Neural cell (in vitro differentiated cells): ENCODE results near the gene CMYA5. TPM values are rescaled to one million over a fixed set of nuclear protein-coding genes. Genes with fewer than 3 reads are reported as not detected.

Source experiments
- H2AFZ ChIP-seq: fragments of 200-600, 300-800 bp; sonication (generic), shearing (Covaris generic); 2 replicates; pipeline ENCODE4 v1.6.0; 2014; ENCODE audit warnings: low read depth, mild to moderate bottlenecking, antibody characterized with exemption, low read length, moderate library complexity
- H3F3A ChIP-seq: fragments of 200-600 bp; shearing (Covaris generic); 2 replicates; pipeline ENCODE4 v1.6.1; 2016; ENCODE audit warnings: mild to moderate bottlenecking, moderate library complexity, mixed read lengths, antibody characterized with exemption, low read length; ENCODE audit not compliant: insufficient read depth, poor library complexity, severe bottlenecking
- H3K27ac ChIP-seq: fragments of 200-600, 300-800 bp; sonication (generic), shearing (Covaris generic); 2 replicates; pipeline ENCODE4 v1.5.1; 2014; ENCODE audit warnings: mild to moderate bottlenecking, low read length, moderate library complexity
- H3K27me3 ChIP-seq: fragments of 300-800, 200-600 bp; sonication (generic), shearing (Covaris generic); 2 replicates; pipeline ENCODE4 v1.6.0; 2014; ENCODE audit warnings: mild to moderate bottlenecking, low read depth, low read length, moderate library complexity; ENCODE audit not compliant: insufficient read depth
- H3K36me3 ChIP-seq: fragments of 300-800, 200-600 bp; sonication (generic), shearing (Covaris generic); 2 replicates; pipeline ENCODE4 v1.5.1; 2014; ENCODE audit warnings: mild to moderate bottlenecking, antibody characterized with exemption, low read length, moderate library complexity; ENCODE audit not compliant: insufficient read depth
- H3K4me2 ChIP-seq: fragments of 300-800, 200-600 bp; sonication (generic), shearing (Covaris generic); 2 replicates; pipeline ENCODE4 v1.6.0; 2014; ENCODE audit warnings: mild to moderate bottlenecking, low read length
- H3K4me3 ChIP-seq: fragments of 300-800, 200-600 bp; sonication (generic), shearing (Covaris generic); 2 replicates; pipeline ENCODE4 v1.5.1; 2014; ENCODE audit warnings: mild to moderate bottlenecking, low read length, moderate library complexity
- H3K79me2 ChIP-seq: fragments of 200-600 bp; shearing (Covaris generic); replicated peaks from 2 replicates; pipeline ENCODE4 v1.6.0; 2014; ENCODE audit warnings: mild to moderate bottlenecking, low read length, moderate library complexity; ENCODE audit not compliant: insufficient read depth
- H3K9ac ChIP-seq: fragments of 300-800, 200-600 bp; sonication (generic), shearing (Covaris generic); 2 replicates; pipeline ENCODE4 v1.6.1; 2016; ENCODE audit warnings: mild to moderate bottlenecking, low read length, mixed read lengths
- H3K9me2 ChIP-seq: fragments of 200-600 bp; shearing (Covaris generic); 2 replicates; pipeline ENCODE4 v1.6.1; 2016; ENCODE audit warnings: mild to moderate bottlenecking, low read length, mixed read lengths; ENCODE audit not compliant: insufficient read depth
- H3K9me3 ChIP-seq: fragments of 200-600, 300-800 bp; sonication (generic), shearing (Covaris generic); 2 replicates; pipeline ENCODE4 v1.6.1; 2016; ENCODE audit warnings: mild to moderate bottlenecking, mixed run types, low read length, moderate library complexity, mixed read lengths
- H4K20me1 ChIP-seq: fragments of 200-600 bp; shearing (Covaris generic); 2 replicates; pipeline ENCODE4 v1.6.1; 2016; ENCODE audit warnings: mild to moderate bottlenecking, mixed run types; ENCODE audit not compliant: insufficient read depth
- CTCF ChIP-seq: fragments of 450-650 bp; IDR thresholded peaks from 2 replicates; pipeline ENCODE4 v1.5.1; 2014; ENCODE audit warnings: antibody characterized with exemption, mild to moderate bottlenecking, moderate library complexity; ENCODE audit not compliant: poor library complexity, severe bottlenecking
- EP300 ChIP-seq: fragments of 450-650 bp; conservative IDR thresholded peaks from 2 replicates; pipeline ENCODE4 v1.6.1; 2014; ENCODE audit warnings: antibody characterized with exemption, mild to moderate bottlenecking, moderate library complexity; ENCODE audit not compliant: poor library complexity, severe bottlenecking
- EZH2 ChIP-seq: fragments of 200-600, 300-800 bp; shearing (Covaris generic), sonication (generic); IDR thresholded peaks from 2 replicates; pipeline ENCODE4 v1.6.1; 2014; ENCODE audit warnings: antibody characterized with exemption, low read length, borderline replicate concordance, mild to moderate bottlenecking; ENCODE audit not compliant: insufficient read depth, poor library complexity, severe bottlenecking
- MXI1 ChIP-seq: fragments of 450-650 bp; conservative IDR thresholded peaks from 2 replicates; pipeline ENCODE4 v1.6.1; 2014; ENCODE audit warnings: antibody characterized with exemption, mild to moderate bottlenecking; ENCODE audit not compliant: poor library complexity, severe bottlenecking
- POLR2AphosphoS5 ChIP-seq: IDR thresholded peaks from 2 replicates; pipeline ENCODE4 v1.6.1; 2012
- RAD21 ChIP-seq: fragments of 450-650 bp; conservative IDR thresholded peaks from 2 replicates; pipeline ENCODE4 v1.6.1; 2014; ENCODE audit warnings: antibody characterized with exemption, mild to moderate bottlenecking, moderate library complexity
- REST ChIP-seq: IDR thresholded peaks from 2 replicates; pipeline ENCODE4 v1.6.1; 2012; ENCODE audit warnings: borderline replicate concordance
- SMC3 ChIP-seq: fragments of 450-650 bp; conservative IDR thresholded peaks from 2 replicates; pipeline ENCODE4 v1.6.1; 2014; ENCODE audit warnings: antibody characterized with exemption, mild to moderate bottlenecking, moderate library complexity; ENCODE audit not compliant: poor library complexity
- TAF1 ChIP-seq: IDR thresholded peaks from 2 replicates; pipeline ENCODE4 v1.6.1; 2012; ENCODE audit warnings: low read depth
- polyA plus RNA-seq: library from polyadenylated mRNA; depleted of rRNA; stranded (reverse); fragments of >200 nt; gene quantifications from 2 replicates; pipeline ENCODE4 v1.2.3, GENCODE V29; 2014

CMYA5 gene
- polyA plus RNA-seq, 1 donor from 2014 or later, result 0.30 TPM

GRCh38 chr5:79702606-79703380 lies 13.2 kb downstream of the CMYA5 start:
- no peaks in the 10 kb centered on the region for H3K36me3 ChIP-seq
- no peaks in the 10 kb centered on the region for H3K9me3 ChIP-seq
- H3K27me3 ChIP-seq, result no peaks in the 10 kb centered on the region
- no peak overlapping the region for H3K4me2 ChIP-seq
- H4K20me1 ChIP-seq, result no peaks in the 10 kb centered on the region
- TF ChIP-seq MXI1 (no peak), REST (no peak), CTCF (peak; percentile 17)
- no peaks in the 10 kb centered on the region for H3K79me2 ChIP-seq
- H3K27ac ChIP-seq, result no peak overlapping the region
- no peaks in the 10 kb centered on the region for H3K9me2 ChIP-seq
- H3K9ac ChIP-seq, result no peak overlapping the region
- H3K4me3 ChIP-seq, result no peak overlapping the region
- no peaks in the 10 kb centered on the region for H3F3A ChIP-seq
- H2AFZ ChIP-seq, result no peak overlapping the region

GRCh38 chr5:79703381-79703645 lies 13.7 kb downstream of the CMYA5 start:
- Histone ChIP-seq H3K9me3 (no peaks in the 10 kb centered on the region), H3K27me3 (no peaks in the 10 kb centered on the region), H4K20me1 (no peaks in the 10 kb centered on the region), H2AFZ (no peak overlapping the region), H3K9ac (no peak overlapping the region), H3F3A (no peaks in the 10 kb centered on the region), H3K27ac (no peak overlapping the region), H3K4me2 (no peak overlapping the region), H3K36me3 (no peaks in the 10 kb centered on the region), H3K9me2 (no peaks in the 10 kb centered on the region), H3K4me3 (no peak overlapping the region), H3K79me2 (no peaks in the 10 kb centered on the region)
- TF ChIP-seq SMC3 (no peak), CTCF (no peak), POLR2AphosphoS5 (no peak), MXI1 (no peak), EZH2 (no peak), REST (no peak), EP300 (no peak), TAF1 (no peak), RAD21 (no peak)
